Fibroblast of lung (primary cell): ENCODE measurements around the gene HACD4.

ENCODE experiments used
- CTCF ChIP-seq, 2 donors: IDR thresholded peaks in 1 of 2; conservative IDR thresholded peaks in 1 of 2; 1 replicate in 1 of 2; 2 replicates in 1 of 2; pipeline ENCODE4 v1.5.1; 2011 to 2012; ENCODE audit warnings: low read length in 2 of 2, control low read depth in 1 of 2, inconsistent platforms in 1 of 2, low read depth in 1 of 2, mild to moderate bottlenecking in 1 of 2
- EZH2 ChIP-seq: IDR thresholded peaks from 2 replicates; pipeline ENCODE4 v1.5.1; 2012; ENCODE audit warnings: low read length, control low read depth, mild to moderate bottlenecking; ENCODE audit errors: missing control alignments

GRCh38 chr9:21077781-21078180, 46.3 kb upstream of the HACD4 start, which contains the start of gene IFNB1:
- TF ChIP-seq CTCF (conservative IDR thresholded peaks at IDR 0.05 in 1 of 2, IDR thresholded peaks at IDR 0.05 in 1 of 2; ENCODE audit: low read depth in 1 of 2, low read length in 2 of 2) (no peak), EZH2 (no peak)
